H1 (cell line): ENCODE data around the gene ANKRD13B. TPM values are rescaled to one million over a fixed set of nuclear protein-coding genes. Genes with fewer than 3 reads are reported as not detected.

Source experiments
- CTCF ChIA-PET: fragments of 300-600 bp; sonication (Branson Sonifier 250); formaldehyde crosslinking; loops from one replicate; lab custom pipeline; 2021; ENCODE audit not compliant: partially characterized antibody; lab: Charles Lee
- POLR2A ChIA-PET: fragments of 300-600 bp; sonication (Branson Sonifier 250); formaldehyde crosslinking; loops from one replicate; lab custom pipeline; 2021; ENCODE audit warnings: inconsistent platforms; ENCODE audit not compliant: partially characterized antibody; lab: Charles Lee
- DNase-seq, 2 experiments: peaks; one replicate each; pipeline versions ENCODE4 v3.0.0 to v3.0.0-alpha.2; 2010 to 2022; ENCODE audit warnings: low spot score in 2 of 2, low read depth in 1 of 2, mixed read lengths in 1 of 2
- FAIRE-seq: peaks from 2 replicates; lab custom pipeline; 2011; peaks lifted over from hg19 to GRCh38; lab: Jason Lieb, UNC
- H2AFZ ChIP-seq: 2 replicates; pipeline ENCODE4 v1.8.1; 2012; ENCODE audit warnings: low read length, inconsistent platforms
- H2AK5ac ChIP-seq: 2 replicates; pipeline ENCODE4 v1.6.1; 2013; ENCODE audit warnings: low read depth, low read length
- H2BK120ac ChIP-seq: replicated peaks from 2 replicates; pipeline ENCODE3; 2013; ENCODE audit warnings: low read depth, low read length, inconsistent platforms
- H2BK12ac ChIP-seq: 2 replicates; pipeline ENCODE4 v1.6.1; 2013; ENCODE audit warnings: low read depth, low read length
- H2BK15ac ChIP-seq: 2 replicates; pipeline ENCODE4 v1.6.1; 2013; ENCODE audit warnings: low read length
- H2BK20ac ChIP-seq: 2 replicates; pipeline ENCODE4 v1.6.1; 2013; ENCODE audit warnings: low read length
- H2BK5ac ChIP-seq: 2 replicates; pipeline ENCODE4 v1.6.1; 2013; ENCODE audit warnings: low read depth, low read length
- H3K14ac ChIP-seq: 2 replicates; pipeline ENCODE4 v1.6.1; 2013; ENCODE audit warnings: inconsistent platforms; ENCODE audit not compliant: insufficient read length
- H3K18ac ChIP-seq: 2 replicates; pipeline ENCODE4 v1.6.1; 2013; ENCODE audit warnings: low read length; ENCODE audit errors: extremely low read depth
- H3K23ac ChIP-seq: 2 replicates; pipeline ENCODE4 v1.6.1; 2013; ENCODE audit warnings: inconsistent platforms; ENCODE audit not compliant: insufficient read length
- H3K23me2 ChIP-seq: 2 replicates; pipeline ENCODE4 v1.6.1; 2013; ENCODE audit warnings: low read depth, low read length
- H3K27ac ChIP-seq: 2 replicates; pipeline ENCODE4 v1.6.1; 2011; ENCODE audit warnings: low read depth, low read length, inconsistent platforms
- H3K27me3 ChIP-seq, 4 experiments: replicated peaks in 1 of 4; 1 replicate in 1 of 4; 2 replicates in 3 of 4; pipeline versions ENCODE4 v1.6.1 to v1.8.1; 2011 to 2013; ENCODE audit warnings: low read length in 3 of 4, mild to moderate bottlenecking in 3 of 4, inconsistent platforms in 2 of 4, mixed read lengths in 2 of 4, moderate library complexity in 1 of 4; ENCODE audit not compliant: control insufficient read depth in 3 of 4, insufficient read depth in 3 of 4; ENCODE audit errors: extremely low read depth in 1 of 4
- H3K36me3 ChIP-seq, 4 experiments: 2 replicates each; pipeline versions ENCODE4 v1.6.1 to v1.8.1; 2011 to 2013; ENCODE audit warnings: mild to moderate bottlenecking in 4 of 4, low read length in 3 of 4, moderate library complexity in 2 of 4, control low read depth in 1 of 4, inconsistent platforms in 1 of 4; ENCODE audit not compliant: insufficient read depth in 4 of 4, control insufficient read depth in 2 of 4
- H3K4ac ChIP-seq: replicated peaks from 2 replicates; pipeline ENCODE3; 2013; ENCODE audit warnings: low read length, low read depth, mixed read lengths, inconsistent platforms; ENCODE audit not compliant: insufficient read length
- H3K4me1 ChIP-seq, 4 experiments: replicated peaks in 1 of 4; 1 replicate in 1 of 4; 2 replicates in 3 of 4; pipeline versions ENCODE4 v1.6.1 to v1.8.1; 2011 to 2013; ENCODE audit warnings: low read length in 3 of 4, inconsistent platforms in 2 of 4, mixed read lengths in 1 of 4; ENCODE audit not compliant: insufficient read depth in 4 of 4, control insufficient read depth in 3 of 4
- H3K4me2 ChIP-seq, 2 experiments: 2 replicates each; pipeline versions ENCODE4 v1.6.1 to v1.8.1; 2011 to 2013; ENCODE audit warnings: low read depth in 2 of 2, low read length in 2 of 2, control low read depth in 1 of 2, inconsistent platforms in 1 of 2, mild to moderate bottlenecking in 1 of 2; ENCODE audit not compliant: insufficient read depth in 1 of 2
- H3K4me3 ChIP-seq, 4 experiments: fragments of 200-600, 300-600 bp in 1 of 4; sonication (generic), shearing (Covaris generic), sonication (Bioruptor Twin) in 1 of 4; 2 replicates each; pipeline versions ENCODE4 v1.5.1 to v1.8.1; 2011 to 2016; ENCODE audit warnings: low read length in 4 of 4, low read depth in 3 of 4, control low read depth in 2 of 4, inconsistent platforms in 2 of 4, mild to moderate bottlenecking in 2 of 4, mixed read lengths in 1 of 4, moderate library complexity in 1 of 4; ENCODE audit not compliant: insufficient read depth in 2 of 4; ENCODE audit errors: extremely low read depth in 1 of 4
- H3K56ac ChIP-seq: replicated peaks from 2 replicates; pipeline ENCODE3; 2013; ENCODE audit warnings: low read depth, mild to moderate bottlenecking, mixed read lengths, low read length, inconsistent platforms; ENCODE audit not compliant: insufficient read length
- H3K79me1 ChIP-seq: 2 replicates; pipeline ENCODE4 v1.6.1; 2013; ENCODE audit warnings: low read depth, low read length, control low read depth
- H3K79me2 ChIP-seq, 2 experiments: 2 replicates each; pipeline versions ENCODE4 v1.6.1 to v1.8.1; 2012 to 2013; ENCODE audit warnings: low read length in 2 of 2, mild to moderate bottlenecking in 2 of 2, inconsistent platforms in 1 of 2; ENCODE audit not compliant: insufficient read depth in 2 of 2, control insufficient read depth in 1 of 2
- H3K9ac ChIP-seq, 4 experiments: replicated peaks in 1 of 4; 1 replicate in 1 of 4; 2 replicates in 3 of 4; pipeline versions ENCODE4 v1.6.1 to v1.8.1; 2011 to 2013; ENCODE audit warnings: low read depth in 3 of 4, low read length in 3 of 4, control low read depth in 2 of 4, mild to moderate bottlenecking in 2 of 4, moderate library complexity in 2 of 4, inconsistent platforms in 1 of 4; ENCODE audit errors: extremely low read depth in 1 of 4
- H3K9me3 ChIP-seq, 2 experiments: 2 replicates each; pipeline versions ENCODE4 v1.6.1 to v1.8.1; 2012 to 2013; ENCODE audit warnings: mild to moderate bottlenecking in 2 of 2, moderate library complexity in 2 of 2, control low read depth in 1 of 2, inconsistent platforms in 1 of 2, low read depth in 1 of 2, low read length in 1 of 2, mixed read lengths in 1 of 2; ENCODE audit not compliant: insufficient read depth in 2 of 2
- H4K20me1 ChIP-seq, 2 experiments: replicated peaks in 1 of 2; 2 replicates each; pipeline versions ENCODE3 to v1.8.1; 2011 to 2013; ENCODE audit warnings: inconsistent platforms in 2 of 2, low read length in 2 of 2, mild to moderate bottlenecking in 1 of 2; ENCODE audit not compliant: insufficient read depth in 2 of 2, control insufficient read depth in 1 of 2
- H4K5ac ChIP-seq: 2 replicates; pipeline ENCODE4 v1.6.1; 2013; ENCODE audit warnings: low read length, low read depth, mixed read lengths, inconsistent platforms; ENCODE audit not compliant: insufficient read length
- H4K8ac ChIP-seq: 2 replicates; pipeline ENCODE4 v1.8.0; 2013; ENCODE audit warnings: mild to moderate bottlenecking, moderate library complexity, low read length, inconsistent platforms; ENCODE audit not compliant: insufficient read depth; ENCODE audit errors: extremely low read depth
- H4K91ac ChIP-seq: replicated peaks from 2 replicates; pipeline ENCODE3; 2013; ENCODE audit warnings: low read length, mixed read lengths, inconsistent platforms; ENCODE audit not compliant: insufficient read length
- ASH2L ChIP-seq: fragments of 200-600, 300-600 bp; sonication (generic); IDR thresholded peaks from one replicate; pipeline ENCODE4 v1.7.1; 2017; ENCODE audit warnings: low read length
- GTF2F1 ChIP-seq: IDR thresholded peaks from 2 replicates; pipeline ENCODE4 v1.6.1; 2012; ENCODE audit warnings: low read depth, low read length, improper control_type of control experiment, borderline replicate concordance
- JUN ChIP-seq: IDR thresholded peaks from 2 replicates; pipeline ENCODE4 v1.6.1; 2011; ENCODE audit warnings: low read depth, mild to moderate bottlenecking, improper control_type of control experiment, low read length
- POLR2AphosphoS5 ChIP-seq: IDR thresholded peaks from 2 replicates; pipeline ENCODE4 v1.6.1; 2011; ENCODE audit warnings: low read depth, low read length
- RAD21 ChIP-seq, 2 experiments: IDR thresholded peaks in 1 of 2; conservative IDR thresholded peaks in 1 of 2; 2 replicates each; pipeline ENCODE4 v1.6.1; 2011; ENCODE audit warnings: low read depth in 2 of 2, low read length in 2 of 2, improper control_type of control experiment in 1 of 2, inconsistent platforms in 1 of 2, mild to moderate bottlenecking in 1 of 2, moderate library complexity in 1 of 2
- SP1 ChIP-seq: IDR thresholded peaks from 2 replicates; pipeline ENCODE4 v1.6.1; 2011; ENCODE audit warnings: low read depth, low read length
- TEAD4 ChIP-seq: IDR thresholded peaks from 2 replicates; pipeline ENCODE4 v1.6.1; 2012; ENCODE audit warnings: low read depth, low read length, inconsistent platforms, mixed read lengths
- WGBS, 2 experiments: shearing (Covaris generic) in 1 of 2; methylation state at CpG; one replicate each; pipeline versions ENCODE4 v1.1.6 to v1.1.7; 2013 to 2015; ENCODE audit warnings: low lambda C conversion rate in 2 of 2, mixed read lengths in 2 of 2, inconsistent platforms in 1 of 2, low coverage in 1 of 2, missing lambda C conversion rate in 1 of 2; ENCODE audit not compliant: insufficient replicate concordance in 2 of 2, insufficient coverage in 1 of 2, insufficient read length in 1 of 2; ENCODE audit errors: extremely low coverage in 1 of 2, missing lambda C conversion rate in 1 of 2; 5-methylcytosine and 5-hydroxymethylcytosine counted together
- polyA plus RNA-seq, 7 experiments: library from polyadenylated mRNA; depleted of rRNA in 3 of 7; stranded (reverse) in 5 of 7; unstranded in 2 of 7; fragments of >200 nt in 5 of 7; fragments of 200-250 nt in 2 of 7; gene quantifications; 1 replicate in 5 of 7; 2 replicates in 1 of 7; 4 replicates in 1 of 7; pipeline versions ENCODE4 v1.2.1 to v1.2.3, GENCODE V29; 2011 to 2013; ENCODE audit warnings: missing spikeins in 2 of 7, mixed read lengths in 2 of 7
- total RNA-seq: library from RNA; stranded (reverse); fragmentation: NEBNext Ultra II Directional; extraction: Animal tissue kit (Norgen Biotek cat#: 25700); gene quantifications from 2 replicates; pipeline ENCODE4 v1.2.1, GENCODE V29; 2021
- TF ChIP-seq, protein P1 (sequence below), 3 experiments: IDR thresholded peaks; 1 replicate in 2 of 3; 2 replicates in 1 of 3; pipeline versions ENCODE4 v1.5.1 to v1.6.1; 2011; ENCODE audit warnings: low read length in 3 of 3, mild to moderate bottlenecking in 3 of 3, inconsistent platforms in 2 of 3, low read depth in 1 of 3, moderate library complexity in 1 of 3; ENCODE audit not compliant: insufficient read depth in 1 of 3; ENCODE audit errors: control extremely low read depth in 1 of 3
- TF ChIP-seq, protein P2 (sequence below): IDR thresholded peaks from 2 replicates; pipeline ENCODE4 v1.6.1; 2011; ENCODE audit warnings: low read length, improper control_type of control experiment
- TF ChIP-seq, protein P3 (sequence below): IDR thresholded peaks from 2 replicates; pipeline ENCODE4 v1.6.1; 2012; ENCODE audit warnings: inconsistent platforms

ANKRD13B gene
- total and polyA plus RNA-seq, 2 of the 8 experiments (the other 6 are each of a cell fraction or from before 2014, with no cell fraction given) = 16.4 to 48.5 TPM

DNA sequence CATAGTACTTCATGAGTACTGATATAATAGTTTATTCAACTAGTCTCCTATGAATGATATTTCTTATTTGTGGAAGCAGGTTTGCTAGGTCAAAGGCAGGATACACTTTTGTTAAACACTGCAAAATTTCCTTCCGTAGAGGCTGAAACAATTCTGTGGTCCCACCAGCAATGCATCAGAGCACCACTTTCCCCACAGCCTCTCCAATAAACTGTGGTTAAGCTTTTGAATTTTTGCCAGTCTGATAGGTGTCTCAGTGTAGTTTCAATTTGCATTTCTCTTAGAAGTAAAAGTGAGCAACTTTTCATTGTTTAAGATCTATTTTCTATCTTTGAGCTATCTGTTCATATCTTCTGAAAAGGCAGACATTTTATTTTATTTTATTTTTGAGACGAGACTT is 66.2 kb downstream of the ANKRD13B start:
- DNase-seq = no peak
- TF ChIP-seq, protein P1, sequence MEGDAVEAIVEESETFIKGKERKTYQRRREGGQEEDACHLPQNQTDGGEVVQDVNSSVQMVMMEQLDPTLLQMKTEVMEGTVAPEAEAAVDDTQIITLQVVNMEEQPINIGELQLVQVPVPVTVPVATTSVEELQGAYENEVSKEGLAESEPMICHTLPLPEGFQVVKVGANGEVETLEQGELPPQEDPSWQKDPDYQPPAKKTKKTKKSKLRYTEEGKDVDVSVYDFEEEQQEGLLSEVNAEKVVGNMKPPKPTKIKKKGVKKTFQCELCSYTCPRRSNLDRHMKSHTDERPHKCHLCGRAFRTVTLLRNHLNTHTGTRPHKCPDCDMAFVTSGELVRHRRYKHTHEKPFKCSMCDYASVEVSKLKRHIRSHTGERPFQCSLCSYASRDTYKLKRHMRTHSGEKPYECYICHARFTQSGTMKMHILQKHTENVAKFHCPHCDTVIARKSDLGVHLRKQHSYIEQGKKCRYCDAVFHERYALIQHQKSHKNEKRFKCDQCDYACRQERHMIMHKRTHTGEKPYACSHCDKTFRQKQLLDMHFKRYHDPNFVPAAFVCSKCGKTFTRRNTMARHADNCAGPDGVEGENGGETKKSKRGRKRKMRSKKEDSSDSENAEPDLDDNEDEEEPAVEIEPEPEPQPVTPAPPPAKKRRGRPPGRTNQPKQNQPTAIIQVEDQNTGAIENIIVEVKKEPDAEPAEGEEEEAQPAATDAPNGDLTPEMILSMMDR (IDR thresholded peaks at IDR 0.05; ENCODE audit: control extremely low read depth in 1 of 3, insufficient read depth in 1 of 3, low read depth in 1 of 3, low read length in 3 of 3) = no peak
- no peak for TF ChIP-seq GTF2F1
- no peak for TF ChIP-seq SP1
- no peak for TF ChIP-seq JUN
- no peak for TF ChIP-seq TEAD4
- TF ChIP-seq RAD21 (IDR thresholded peaks at IDR 0.05 in 1 of 2, conservative IDR thresholded peaks at IDR 0.05 in 1 of 2; ENCODE audit: low read depth in 2 of 2, low read length in 2 of 2) = no peak
- TF ChIP-seq POLR2AphosphoS5 = no peak
- no peak for TF ChIP-seq ASH2L
- TF ChIP-seq, protein P2, sequence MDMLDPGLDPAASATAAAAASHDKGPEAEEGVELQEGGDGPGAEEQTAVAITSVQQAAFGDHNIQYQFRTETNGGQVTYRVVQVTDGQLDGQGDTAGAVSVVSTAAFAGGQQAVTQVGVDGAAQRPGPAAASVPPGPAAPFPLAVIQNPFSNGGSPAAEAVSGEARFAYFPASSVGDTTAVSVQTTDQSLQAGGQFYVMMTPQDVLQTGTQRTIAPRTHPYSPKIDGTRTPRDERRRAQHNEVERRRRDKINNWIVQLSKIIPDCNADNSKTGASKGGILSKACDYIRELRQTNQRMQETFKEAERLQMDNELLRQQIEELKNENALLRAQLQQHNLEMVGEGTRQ = no peak
- TF ChIP-seq, protein P3, sequence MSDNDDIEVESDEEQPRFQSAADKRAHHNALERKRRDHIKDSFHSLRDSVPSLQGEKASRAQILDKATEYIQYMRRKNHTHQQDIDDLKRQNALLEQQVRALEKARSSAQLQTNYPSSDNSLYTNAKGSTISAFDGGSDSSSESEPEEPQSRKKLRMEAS = no peak

More for the DNA sequence above, 66.2 kb downstream of the ANKRD13B start:
- Histone ChIP-seq H3K27me3 (no peaks in the 10 kb centered on the region), H3K9me3 (no peaks in the 10 kb centered on the region), H3K4me2 (no peak overlapping the region), H4K91ac (no peak overlapping the region), H2BK15ac (no peak overlapping the region), H3K23me2 (no peaks in the 10 kb centered on the region), H3K14ac (no peak overlapping the region), H2AFZ (no peak overlapping the region), H3K4me1 (peaks cover 0 to 3% (median 0%) of the 10 kb centered on the region in 4 experiments; a peak in 1 of 7 replicates), H4K5ac (no peak overlapping the region), H2BK5ac (no peak overlapping the region), H3K27ac (no peak overlapping the region), H3K18ac (no peak overlapping the region), H3K79me1 (no peaks in the 10 kb centered on the region), H2BK12ac (no peak overlapping the region), H2BK120ac (no peak overlapping the region), H4K20me1 (no peaks in the 10 kb centered on the region), H4K8ac (no peak overlapping the region), H3K9ac (no peak overlapping the region), H2BK20ac (no peak overlapping the region), H3K79me2 (no peaks in the 10 kb centered on the region), H2AK5ac (no peak overlapping the region), H3K56ac (no peak overlapping the region), H3K4me3 (no peak overlapping the region), H3K23ac (no peak overlapping the region), H3K36me3 (no peaks in the 10 kb centered on the region), H3K4ac (no peak overlapping the region)
- FAIRE-seq = no peak
- ChIA-PET POLR2A (no interaction called here), CTCF (interaction anchor here (1.0 kb wide), 1 partner anchor 121 kb away, joined by 3 read pairs; no protein-coding TSS in a partner anchor)
- 91% methylated on average over 2 of the region's 2 CpGs; no CpG with 5 or more reads in 1 of the 2 experiments for WGBS, 2 experiments
